ENCODE data around the gene TMEM127.
"Not testable (repeated sequence)": the region's sequence is repeated elsewhere in the genome, so short reads cannot be mapped to it uniquely, and the experiment has no call there.

TMEM127 gene

GRCh38 chr2:96264656-96265348 is 995 bp downstream of the TMEM127 start:
- in situ Hi-C loops (cut with HindIII; ENCODE audit: low sequenced_read_pairs), result no loop called here

DNA sequence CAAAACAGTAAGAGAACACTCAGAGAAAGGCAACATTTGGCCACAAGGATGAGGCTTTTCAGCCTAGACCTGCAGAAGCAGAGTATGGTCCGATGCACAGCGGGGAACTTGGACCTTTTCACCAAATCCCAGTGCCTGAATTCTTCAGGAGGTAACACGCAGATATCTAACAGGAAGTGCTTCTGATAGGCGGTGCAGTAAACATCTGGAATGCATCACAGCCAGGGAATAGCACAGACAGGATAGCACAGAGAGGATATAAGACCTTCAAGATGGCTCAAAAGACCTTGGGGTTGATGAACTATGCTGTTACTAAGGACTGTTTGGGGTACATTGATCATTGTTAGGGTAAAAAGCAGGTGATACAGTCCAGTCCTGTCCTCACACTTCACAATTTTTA is 1.7 kb downstream of the TMEM127 start:
- in situ Hi-C loops (cut with HindIII; ENCODE audit: low sequenced_read_pairs), result no loop called here

- in situ Hi-C loops (cut with HindIII; ENCODE audit: low sequenced_read_pairs), result no loop called here
These were observed 3.5 kb downstream of the TMEM127 start for GRCh38 chr2:96262306-96262705.

DNA sequence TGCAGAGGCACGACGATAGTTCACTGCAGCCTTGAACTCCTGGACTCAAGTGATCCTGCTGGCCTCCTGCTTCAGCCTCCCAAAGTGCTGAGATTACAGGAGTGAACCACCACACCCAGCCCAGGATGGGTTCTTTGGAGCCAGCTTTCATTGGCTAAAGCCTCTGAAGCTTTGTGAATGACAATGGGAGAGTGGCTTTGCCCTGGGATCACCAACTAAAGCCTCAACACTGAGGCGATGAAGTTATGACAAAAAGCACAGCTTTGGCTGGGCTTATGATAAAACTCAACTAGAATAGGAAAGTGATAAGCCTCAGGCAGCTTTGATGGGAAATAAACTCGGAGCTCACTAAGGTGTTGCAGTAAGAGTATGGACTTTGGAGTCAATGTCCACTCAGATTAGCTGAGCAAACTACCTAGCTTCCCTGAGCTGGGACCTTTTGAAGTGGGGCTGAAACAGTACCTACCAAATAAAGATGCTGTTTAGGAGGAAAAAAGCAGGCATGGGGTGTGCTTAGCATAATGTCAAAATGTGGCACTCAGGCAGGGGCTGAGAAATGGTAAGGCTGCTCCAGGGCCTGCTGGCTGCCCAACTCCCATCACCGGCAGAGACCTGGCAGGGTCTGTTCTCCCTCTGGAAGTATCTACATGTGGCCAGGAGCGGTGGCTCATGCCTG is 4.3 kb downstream of the TMEM127 start:
- in situ Hi-C loops (cut with HindIII; ENCODE audit: low sequenced_read_pairs), result no loop called here

DNA sequence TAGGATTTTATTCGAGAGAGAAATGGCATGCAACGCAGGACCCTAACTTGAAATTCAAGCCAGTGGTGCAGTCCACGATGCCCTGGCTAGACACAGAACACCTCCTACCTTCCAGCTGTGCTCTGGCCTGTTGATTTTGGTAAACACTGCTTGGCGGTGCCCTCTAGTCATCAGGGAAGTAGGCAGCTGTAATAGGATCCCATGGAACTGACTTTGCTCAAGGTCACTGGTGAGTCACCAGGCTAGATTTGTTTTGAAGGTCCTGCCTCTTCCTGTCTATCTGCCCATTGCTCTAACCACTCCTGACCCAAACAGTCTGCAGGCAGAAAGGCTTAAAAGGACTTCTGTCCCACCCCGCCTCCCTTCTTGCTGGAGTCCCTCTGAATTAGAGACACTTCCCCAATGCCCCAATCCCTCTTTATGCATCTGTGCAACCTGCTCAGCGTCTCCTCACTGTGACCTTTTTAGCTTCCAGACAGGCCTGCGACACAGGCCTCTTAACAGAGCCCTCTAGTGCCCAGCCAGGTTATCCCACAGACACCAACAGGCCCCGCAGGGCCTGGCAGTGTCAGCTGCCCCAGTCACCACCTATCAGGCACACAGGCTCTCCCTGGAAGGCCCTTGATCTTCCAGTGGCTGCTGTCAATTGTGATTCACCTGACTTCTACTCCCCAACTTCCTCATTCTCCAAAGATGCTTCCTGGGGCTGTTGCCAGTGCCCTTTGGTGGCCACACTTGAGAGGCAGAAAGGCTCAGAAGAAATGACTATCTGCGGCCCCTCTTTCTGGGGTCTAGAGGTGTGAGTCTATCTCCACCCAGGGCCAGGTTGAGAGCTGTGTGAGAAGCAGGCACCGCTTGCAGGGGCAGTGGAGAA is 5.2 kb downstream of the TMEM127 start:
- in situ Hi-C loops (cut with HindIII; ENCODE audit: low sequenced_read_pairs), result no loop called here

DNA sequence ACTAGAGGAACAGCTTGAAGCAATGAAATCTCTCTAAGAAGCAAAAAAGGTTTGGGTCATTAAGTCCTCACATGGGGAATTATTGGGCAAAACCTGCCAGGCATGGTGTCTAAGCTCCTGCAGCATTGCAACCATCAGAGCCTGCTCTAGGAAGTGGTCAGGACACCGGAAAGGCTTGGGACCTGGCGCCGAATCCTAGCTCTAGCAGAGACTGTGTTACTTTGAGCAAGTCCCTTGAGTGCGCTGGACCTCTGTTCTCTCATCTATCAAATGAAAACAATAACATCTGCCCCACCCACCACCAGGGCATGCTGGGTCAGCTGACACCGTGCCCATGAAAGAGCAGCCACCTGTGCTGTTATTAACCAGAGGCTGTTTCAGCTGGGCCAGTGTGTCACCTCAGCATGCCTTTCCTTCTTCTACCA is 6.3 kb downstream of the TMEM127 start:
- in situ Hi-C loops (cut with HindIII; ENCODE audit: low sequenced_read_pairs), result no loop called here

DNA sequence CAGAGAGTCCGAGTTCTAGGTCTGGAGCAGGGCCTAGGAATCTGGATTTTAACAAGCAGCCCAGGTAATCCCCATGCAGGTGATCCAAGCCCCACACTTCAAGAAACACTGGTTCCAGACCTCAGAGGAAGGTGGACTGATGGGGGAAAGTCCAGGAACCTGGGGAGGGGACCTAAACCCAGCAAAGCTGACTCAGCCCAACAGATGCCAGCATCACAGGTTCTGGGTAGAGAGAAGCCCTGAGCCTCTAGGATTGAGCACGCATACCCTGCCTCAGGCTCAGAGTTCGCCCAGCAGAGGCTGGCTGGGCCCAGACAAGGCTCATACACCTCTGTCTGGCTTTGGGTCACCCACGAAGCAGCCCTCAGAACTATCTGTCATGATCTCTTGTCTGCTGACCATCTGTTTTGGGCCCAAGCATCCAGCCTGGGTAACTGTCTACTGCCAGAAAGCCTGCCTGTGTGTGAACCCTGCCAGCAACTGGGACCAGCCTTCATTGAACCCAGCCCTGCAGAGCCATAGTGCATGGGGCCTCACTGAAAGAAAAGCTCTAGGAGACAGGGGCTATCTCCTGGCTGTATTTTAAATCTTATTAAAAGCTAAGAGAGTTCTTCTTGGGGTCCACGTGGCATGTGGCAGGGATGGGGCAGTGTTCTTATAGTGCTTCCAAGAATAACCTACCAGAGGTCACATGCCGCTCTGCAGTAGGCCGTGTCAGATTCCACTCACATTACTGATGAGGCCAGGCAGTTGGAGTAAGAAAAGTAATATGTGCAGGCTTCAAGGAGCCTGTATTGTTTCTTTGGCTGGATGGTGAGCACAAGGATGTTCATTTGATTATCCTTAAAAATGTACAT is 7.4 kb downstream of the TMEM127 start:
- in situ Hi-C loops (cut with HindIII; ENCODE audit: low sequenced_read_pairs), result no loop called here

DNA sequence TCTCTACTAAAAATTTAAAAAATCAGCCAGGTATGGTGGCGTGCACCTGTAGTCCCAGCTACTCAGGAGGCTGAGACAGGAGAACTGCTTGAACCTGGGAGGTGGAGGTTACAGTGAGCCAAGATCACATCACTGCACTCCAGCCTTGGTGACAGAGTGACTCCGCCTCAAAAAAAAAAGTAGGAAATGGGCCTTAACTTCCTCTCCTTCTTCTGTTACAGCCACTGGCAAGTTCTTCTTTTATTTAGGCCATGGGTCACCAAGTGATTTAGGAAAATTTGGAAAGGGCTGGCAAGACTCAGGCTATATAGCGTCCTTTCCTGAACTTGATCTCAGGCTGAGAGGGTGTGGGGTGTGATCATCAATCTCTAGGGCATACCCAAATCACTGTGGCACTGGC is 8.1 kb downstream of the TMEM127 start:
- in situ Hi-C loops (cut with HindIII; ENCODE audit: low sequenced_read_pairs), result not testable (repeated sequence)

GRCh38 chr2:96256611-96257113 is 9.1 kb downstream of the TMEM127 start:
- in situ Hi-C loops (cut with HindIII; ENCODE audit: low sequenced_read_pairs), result no loop called here

DNA sequence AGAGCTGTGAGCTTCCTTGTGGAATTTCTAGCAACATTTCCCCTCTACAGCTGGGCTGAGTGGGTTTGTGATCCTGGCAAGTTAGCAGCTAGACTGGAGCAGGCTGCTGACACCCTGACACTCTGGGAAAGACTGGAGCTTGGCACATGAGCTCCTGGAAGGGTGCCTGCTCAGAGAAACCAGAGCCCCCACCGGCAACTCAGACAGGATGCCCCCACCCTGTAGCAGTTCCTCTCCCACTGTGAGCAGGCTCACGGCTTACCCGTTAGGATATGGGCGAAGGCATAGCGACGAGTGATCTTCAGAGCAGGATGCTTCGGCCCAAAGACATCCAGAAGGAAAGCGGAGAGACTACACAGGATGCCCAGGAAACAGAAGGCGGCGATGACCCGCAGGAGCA is 11.2 kb downstream of the TMEM127 start:
- in situ Hi-C loops (cut with HindIII; ENCODE audit: low sequenced_read_pairs), result no loop called here

DNA sequence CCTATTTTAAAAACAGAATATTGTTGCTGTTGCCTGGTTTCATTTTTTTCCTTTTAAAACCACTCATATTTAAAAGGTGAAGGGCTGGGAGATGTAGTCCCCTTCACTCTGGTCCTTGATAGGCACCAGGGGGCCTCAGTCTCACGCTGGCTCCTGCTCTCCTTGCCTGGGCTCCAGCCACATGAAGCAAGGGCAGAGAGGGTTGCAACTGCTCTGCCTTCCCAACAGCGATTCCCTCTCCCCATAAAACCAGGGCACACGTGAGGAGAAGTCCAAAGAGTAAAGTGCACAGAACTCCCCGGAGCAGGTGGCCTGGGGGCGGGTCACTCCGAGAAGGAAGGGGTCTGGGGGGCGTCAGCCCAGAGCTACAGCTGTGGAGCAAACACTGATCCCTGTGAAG is 12.8 kb downstream of the TMEM127 start:
- in situ Hi-C loops (cut with HindIII; ENCODE audit: low sequenced_read_pairs), result no loop called here

DNA sequence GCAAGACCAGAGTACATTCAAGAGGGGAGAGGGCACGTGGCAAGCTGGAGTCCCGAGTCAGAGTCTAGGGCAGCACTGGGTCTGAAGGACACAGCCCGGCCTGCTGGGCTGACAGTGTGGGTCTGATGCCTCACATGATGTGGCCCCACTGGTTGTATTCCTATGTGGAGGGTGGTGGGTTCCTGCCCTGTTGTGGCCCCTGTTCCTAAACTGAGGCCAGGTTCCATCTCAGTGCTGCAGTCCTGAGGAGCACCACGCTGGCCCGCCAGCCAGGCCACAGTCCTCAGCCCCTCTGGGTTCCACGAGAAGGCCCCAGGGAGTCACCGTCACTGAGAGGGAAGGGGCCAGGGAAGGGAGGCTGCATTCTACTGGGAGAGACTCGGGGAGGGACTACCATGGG is 13.3 kb downstream of the TMEM127 start:
- in situ Hi-C loops (cut with HindIII; ENCODE audit: low sequenced_read_pairs), result no loop called here

DNA sequence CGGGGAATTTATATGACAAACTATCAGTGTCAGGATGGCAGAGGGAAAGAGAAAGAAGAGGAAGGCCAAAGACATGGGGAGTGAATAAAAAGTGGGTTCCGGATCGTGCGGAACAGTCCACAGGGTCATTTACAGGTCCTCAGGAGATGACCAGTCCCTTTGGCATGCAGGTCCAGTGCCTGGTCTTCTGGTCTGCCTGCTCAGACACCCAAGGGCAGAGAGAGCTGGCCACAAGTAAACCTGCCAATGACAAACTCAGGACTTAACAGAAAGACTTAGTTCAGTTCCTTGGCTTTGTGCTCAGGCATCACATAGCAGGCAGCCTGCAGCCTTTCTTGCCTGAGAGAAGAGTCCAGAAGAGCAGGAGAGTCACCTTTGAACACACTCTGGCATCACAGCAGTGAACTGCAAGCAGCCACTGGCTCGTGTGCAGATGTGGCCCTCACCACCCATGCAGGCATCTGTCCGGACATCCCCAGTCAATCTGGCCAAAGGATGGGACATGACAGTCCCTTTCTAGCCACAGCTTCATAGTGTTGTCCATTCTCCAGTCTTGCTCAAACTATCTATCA is 14.0 kb downstream of the TMEM127 start:
- in situ Hi-C loops (cut with HindIII; ENCODE audit: low sequenced_read_pairs), result no loop called here

- in situ Hi-C loops (cut with HindIII; ENCODE audit: low sequenced_read_pairs), result no loop called here
These were observed 15.6 kb downstream of the TMEM127 start for GRCh38 chr2:96250188-96250587.

DNA sequence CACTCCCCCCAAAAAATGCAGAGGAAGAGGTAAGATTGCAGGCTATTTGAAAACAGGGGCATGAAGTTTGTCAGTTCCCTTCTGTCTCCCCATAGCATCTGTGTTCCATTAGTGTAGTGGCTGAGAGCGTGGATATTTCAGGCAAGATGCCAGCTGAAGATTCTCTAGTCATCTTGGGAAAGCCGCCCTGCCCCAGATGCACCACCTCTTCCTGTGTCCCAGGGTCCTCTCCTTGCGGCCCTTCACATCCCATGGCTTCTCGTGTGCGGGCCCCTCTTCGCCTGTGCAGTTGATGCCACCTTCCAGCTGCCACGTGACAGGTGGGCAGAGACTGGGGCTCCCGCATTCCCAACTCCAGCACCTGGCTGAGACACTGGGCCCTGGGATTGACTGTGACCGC is 16.1 kb downstream of the TMEM127 start:
- in situ Hi-C loops (cut with HindIII; ENCODE audit: low sequenced_read_pairs), result no loop called here

- in situ Hi-C loops (cut with HindIII; ENCODE audit: low sequenced_read_pairs), result no loop called here
These were observed 17.2 kb downstream of the TMEM127 start for GRCh38 chr2:96248624-96249023.

GRCh38 chr2:96247896-96248295 is 17.9 kb downstream of the TMEM127 start:
- in situ Hi-C loops (cut with HindIII; ENCODE audit: low sequenced_read_pairs), result no loop called here

DNA sequence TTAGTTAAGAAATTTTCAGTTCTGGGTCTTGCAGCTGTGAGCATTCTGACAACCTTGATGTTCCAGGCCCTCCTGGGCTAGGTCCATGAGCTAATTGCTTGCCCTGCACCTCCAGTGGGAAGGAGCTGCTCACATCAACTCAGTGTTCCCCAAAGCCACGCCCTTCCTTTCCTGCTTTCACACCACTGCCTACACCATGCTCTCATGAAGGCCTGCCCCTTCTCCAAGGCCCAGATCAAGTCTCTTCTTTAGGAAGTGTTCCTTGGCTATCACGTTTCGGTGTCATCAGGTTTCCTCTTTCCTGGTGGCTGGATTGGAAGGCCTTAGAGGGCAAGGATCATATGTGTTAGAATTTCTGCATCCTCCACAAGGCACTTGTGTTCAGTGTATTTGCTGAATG is 18.8 kb downstream of the TMEM127 start:
- in situ Hi-C loops (cut with HindIII; ENCODE audit: low sequenced_read_pairs), result no loop called here

- in situ Hi-C loops (cut with HindIII; ENCODE audit: low sequenced_read_pairs), result no loop called here
These were observed 20.0 kb downstream of the TMEM127 start for GRCh38 chr2:96245609-96246390.

DNA sequence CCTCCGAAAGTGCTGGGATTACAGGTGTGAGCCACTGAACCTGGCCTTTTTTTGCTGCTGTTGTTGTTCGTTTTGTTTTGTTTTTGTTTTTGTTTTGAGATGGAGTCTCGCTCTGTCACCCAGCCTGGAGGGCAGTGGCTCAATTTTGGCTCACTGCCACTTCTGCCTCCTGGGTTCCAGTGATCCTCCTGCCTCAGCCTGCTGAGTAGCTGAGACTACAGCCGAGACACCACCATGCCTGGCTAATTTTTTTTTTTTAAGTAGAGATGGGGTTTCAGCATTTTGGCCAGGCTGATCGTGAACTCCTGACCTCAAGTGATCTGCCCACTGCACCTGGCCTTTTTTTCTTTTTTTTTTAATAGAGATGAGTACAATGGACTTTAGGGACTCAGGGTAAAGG is 22.0 kb downstream of the TMEM127 start:
- in situ Hi-C loops (cut with HindIII; ENCODE audit: low sequenced_read_pairs), result no loop called here

Measured in DLD1 (cell line).